Measurements from ENCODE around the gene KIF2A. TPM values are rescaled to one million over a fixed set of nuclear protein-coding genes. Genes with fewer than 3 reads are reported as not detected.

KIF2A gene
- total RNA-seq, 1 experiment from 2014 or later: 42.9 TPM

GRCh38 chr5:62309107-62309506, 3.1 kb downstream of the KIF2A start:
- Histone ChIP-seq H3K4me1 (ENCODE audit: control insufficient read depth in 1 of 2, insufficient read depth in 2 of 2, low read length in 2 of 2) (peaks cover 10 to 20% of the 10 kb centered on the region in 2 experiments), H4K20me1 (ENCODE audit: insufficient read depth) (peaks cover 7% of the 10 kb centered on the region; the same call in 1 of the 2 replicates), H3K9me2 (ENCODE audit: insufficient read depth) (no peaks in the 10 kb centered on the region), H3K36me3 (ENCODE audit: control insufficient read depth in 1 of 2, insufficient read depth in 2 of 2, low read length in 2 of 2) (no peaks in the 10 kb centered on the region), H3K79me2 (ENCODE audit: insufficient read depth, low read length) (peaks cover 79% of the 10 kb centered on the region), H3K9me3 (ENCODE audit: control insufficient read depth in 1 of 2, insufficient read depth in 1 of 2, low read depth in 1 of 2, low read length in 2 of 2) (no peaks in the 10 kb centered on the region), H2AFZ (ENCODE audit: low read depth, low read length, poor library complexity, severe bottlenecking) (no peak overlapping the region), H3K27me3 (ENCODE audit: insufficient read depth, low read length) (no peaks in the 10 kb centered on the region), H3K4me2 (ENCODE audit: low read length) (no peak overlapping the region), H3K27ac (ENCODE audit: low read depth, low read length) (no peak overlapping the region), H3K4me3 (replicated peaks in 1 of 2; ENCODE audit: low read depth in 1 of 2, low read length in 2 of 2) (no peak overlapping the region), H3K9ac (ENCODE audit: low read length) (no peak overlapping the region)
- BruUV-seq (replicated peaks): no TSS peak
- ChIA-PET RAD21 (ENCODE audit: low non-redundant PET in 1 of 2, low total read pairs in 2 of 2, uncharacterized antibody in 2 of 2, unreplicated experiment in 2 of 2) (no interaction called here), POLR2A (no interaction called here), CTCF (no interaction called here)
- intact Hi-C loops (cut with micrococcal nuclease): no loop called here
- TF ChIP-seq RAD21 (IDR thresholded peaks at IDR 0.05; ENCODE audit: low read depth) (no peak), MAX (IDR thresholded peaks at IDR 0.05) (no peak), EZH2phosphoT487 (IDR thresholded peaks at IDR 0.05; ENCODE audit: borderline replicate concordance) (no peak), SIN3A (IDR thresholded peaks at IDR 0.05; ENCODE audit: low read depth) (no peak), CBX3 (IDR thresholded peaks at IDR 0.05; ENCODE audit: low read depth) (no peak), EZH2 (IDR thresholded peaks at IDR 0.05) (no peak), ZBTB33 (IDR thresholded peaks at IDR 0.05; ENCODE audit: extremely low read depth, insufficient replicate concordance, low read length) (no peak), JUND (IDR thresholded peaks at IDR 0.05) (no peak), ZNF274 (IDR thresholded peaks at IDR 0.05; ENCODE audit: low read depth, low read length) (no peak), ELF1 (IDR thresholded peaks at IDR 0.05; ENCODE audit: borderline replicate concordance, low read depth) (no peak), SP1 (IDR thresholded peaks at IDR 0.05; ENCODE audit: low read depth) (no peak), TCF7L2 (IDR thresholded peaks at IDR 0.05; ENCODE audit: borderline replicate concordance, extremely low read depth, insufficient read depth, insufficient read length) (no peak), CEBPB (IDR thresholded peaks at IDR 0.05; ENCODE audit: low read depth) (no peak)
- no peak for ATAC-seq
- DNase-seq (ENCODE audit: low read depth, low spot score): no peak

Measured in HCT116 (cell line).